KOPT-K1 (cell line): ENCODE data around the gene GSTT2.
"Not testable (repeated sequence)": the region's sequence is repeated elsewhere in the genome, so short reads cannot be mapped to it uniquely, and the experiment has no call there.

Experiments
- H3K27ac ChIP-seq: fragments of 200-600 bp; sonication (generic); 2 replicates; pipeline ENCODE4 v1.5.1; 2016; ENCODE audit warnings: antibody characterized with exemption, mild to moderate bottlenecking, low read depth, low read length; ENCODE audit not compliant: poor library complexity, severe bottlenecking
- H3K36me3 ChIP-seq: fragments of 200-600 bp; sonication (generic); 2 replicates; pipeline ENCODE4 v1.5.1; 2017; ENCODE audit warnings: antibody characterized with exemption, mild to moderate bottlenecking, low read length, moderate library complexity; ENCODE audit not compliant: insufficient read depth
- H3K9me3 ChIP-seq: fragments of 200-600 bp; sonication (generic); 2 replicates; pipeline ENCODE4 v1.5.1; 2017; ENCODE audit warnings: antibody characterized with exemption, low read length, mild to moderate bottlenecking; ENCODE audit not compliant: insufficient read depth, poor library complexity, severe bottlenecking

GSTT2 gene

GRCh38 chr22:23979557-23980240, at the start of gene GSTT2:
TSS of gene GSTT2 (plus strand) at chr22:23980134.
- H3K9me3 ChIP-seq, H3K36me3 ChIP-seq: not testable (repeated sequence)

GRCh38 chr22:23938328-23939016, 41.5 kb upstream of the GSTT2 start:
- H3K36me3 ChIP-seq = no peaks in the 10 kb centered on the region
- H3K9me3 ChIP-seq = no peaks in the 10 kb centered on the region
- H3K27ac ChIP-seq = no peak overlapping the region

More at GRCh38 chr22:23979557-23980240, at the start of gene GSTT2:
- not testable (repeated sequence) for H3K27ac ChIP-seq

GRCh38 chr22:23939017-23939357, 40.9 kb upstream of the GSTT2 start:
- Histone ChIP-seq H3K27ac (no peak overlapping the region), H3K9me3 (no peaks in the 10 kb centered on the region), H3K36me3 (no peaks in the 10 kb centered on the region)

- H3K36me3 ChIP-seq, H3K9me3 ChIP-seq, H3K27ac ChIP-seq: not testable (repeated sequence)
Measured at GRCh38 chr22:23940166-23940565, 39.8 kb upstream of the GSTT2 start.

- not testable (repeated sequence) for H3K27ac ChIP-seq, H3K36me3 ChIP-seq, H3K9me3 ChIP-seq
Measured at GRCh38 chr22:23947391-23947790, 32.5 kb upstream of the GSTT2 start.

- not testable (repeated sequence) for H3K36me3 ChIP-seq, H3K27ac ChIP-seq, H3K9me3 ChIP-seq
Measured at GRCh38 chr22:23949764-23950163, 30.2 kb upstream of the GSTT2 start.

- H3K27ac ChIP-seq, H3K9me3 ChIP-seq, H3K36me3 ChIP-seq: not testable (repeated sequence)
Measured at GRCh38 chr22:23951383-23951782, 28.6 kb upstream of the GSTT2 start.

GRCh38 chr22:23952794-23953405, 27.0 kb upstream of the GSTT2 start:
- H3K27ac ChIP-seq, H3K36me3 ChIP-seq, H3K9me3 ChIP-seq: not testable (repeated sequence)

GRCh38 chr22:23953485-23953884, 26.4 kb upstream of the GSTT2 start:
- H3K36me3 ChIP-seq, H3K27ac ChIP-seq, H3K9me3 ChIP-seq: not testable (repeated sequence)

GRCh38 chr22:23954193-23954990, 25.5 kb upstream of the GSTT2 start:
- H3K9me3 ChIP-seq, H3K27ac ChIP-seq, H3K36me3 ChIP-seq: not testable (repeated sequence)

- not testable (repeated sequence) for H3K9me3 ChIP-seq, H3K36me3 ChIP-seq, H3K27ac ChIP-seq
Measured at GRCh38 chr22:23954991-23955305, 25.0 kb upstream of the GSTT2 start.

- H3K27ac ChIP-seq, H3K9me3 ChIP-seq, H3K36me3 ChIP-seq: not testable (repeated sequence)
Measured at GRCh38 chr22:23955886-23956285, 24.0 kb upstream of the GSTT2 start.

GRCh38 chr22:23956301-23956900, 23.5 kb upstream of the GSTT2 start:
- H3K27ac ChIP-seq = not testable (repeated sequence)

GRCh38 chr22:23961084-23961771, 18.7 kb upstream of the GSTT2 start, which contains the start of gene GSTT2B:
TSS of gene GSTT2B (minus strand) at chr22:23961195. CDS start at chr22:23961131, 64 bp downstream.
- not testable (repeated sequence) for H3K27ac ChIP-seq, H3K36me3 ChIP-seq, H3K9me3 ChIP-seq

More at GRCh38 chr22:23956301-23956900, 23.5 kb upstream of the GSTT2 start:
- not testable (repeated sequence) for H3K9me3 ChIP-seq, H3K36me3 ChIP-seq
